Right cardiac atrium (tissue), 5 donors: ENCODE data around the gene HOXD13. TPM values are rescaled to one million over a fixed set of nuclear protein-coding genes. Genes with fewer than 3 reads are reported as not detected.

ENCODE experiments used
- ATAC-seq, 2 donors: fragments of 200-7000 bp; cut with Tn5 transposase; one replicate each; pipeline versions ENCODE4 v1.8.0 to v1.9.1; 2020; ENCODE audit warnings: moderate library complexity in 2 of 2, mild to moderate bottlenecking in 1 of 2
- DNase-seq, 3 donors: peaks; one replicate each; pipeline ENCODE4 v3.0.0-alpha.2; 2020
- H3K27ac ChIP-seq: one replicate; pipeline ENCODE4 v1.5.1; 2013; ENCODE audit warnings: mild to moderate bottlenecking, low read length, control low read depth, moderate library complexity
- H3K27me3 ChIP-seq: one replicate; pipeline ENCODE4 v1.6.1; 2013; ENCODE audit not compliant: control insufficient read depth, insufficient read depth
- H3K4me1 ChIP-seq: one replicate; pipeline ENCODE4 v1.6.1; 2013; ENCODE audit warnings: low read length; ENCODE audit not compliant: control insufficient read depth, insufficient read depth
- H3K4me3 ChIP-seq: one replicate; pipeline ENCODE4 v1.5.1; 2013; ENCODE audit warnings: low read length, control low read depth
- H3K9me3 ChIP-seq: one replicate; pipeline ENCODE4 v1.6.1; 2013; ENCODE audit warnings: low read length; ENCODE audit not compliant: control insufficient read depth
- WGBS: extraction: QIAGEN DNeasy Blood & Tissue Kit; methylation state at CpG from one replicate; pipeline ENCODE4 v1.1.7; 2013; 5-methylcytosine and 5-hydroxymethylcytosine counted together
- intact Hi-C, 4 donors: fragments of 100-400 bp; cut with DNase I; formaldehyde crosslinking; loops; one replicate each; pipeline versions ENCODE4 v1.11.0 to v1.14.0; 2022 to 2023
- polyA plus RNA-seq: library from polyadenylated mRNA; stranded (reverse); fragments of 200-250 nt; gene quantifications from one replicate; pipeline ENCODE4 v1.2.3, GENCODE V29; 2013
- total RNA-seq, 4 donors: library from RNA; stranded (reverse); fragmentation: NEBNext Ultra II Directional; extraction: Animal tissue kit (Norgen Biotek cat#: 25700); gene quantifications; one replicate each; pipeline ENCODE4 v1.2.1, GENCODE V29; 2021
- donor health status: healthy with polysubstance abuse.
- donor health status: DM: no; HTN: yes; CAD: no.
- donor health status: DM: no; HTN: no; CAD: no.
- donor health status: DM: no; HTN: yes; CAD: no; lungs with severe emphysema.
- donor health status: DM: yes; HTN: yes; CAD: no.

HOXD13 gene
- total and polyA plus RNA-seq, 5 donors = not detected

- WGBS = 16% methylated on average over 7 of the region's 7 CpGs
- DNase-seq = no peak
- no peak overlapping the region for H3K27ac ChIP-seq
- no peaks in the 10 kb centered on the region for H3K9me3 ChIP-seq
- no peak for ATAC-seq
- H3K4me1 ChIP-seq = no peaks in the 10 kb centered on the region
- H3K27me3 ChIP-seq = peaks cover 7% of the 10 kb centered on the region
- intact Hi-C loops = no loop called here
- H3K4me3 ChIP-seq = no peak overlapping the region
Observed at GRCh38 chr2:176110415-176111308, 18.1 kb downstream of the HOXD13 start.

GRCh38 chr2:176111309-176111663, 18.8 kb downstream of the HOXD13 start:
- DNase-seq (peak in 1 of 3 donors; percentile 22), ATAC-seq (no peak)
- Histone ChIP-seq H3K4me1 (no peaks in the 10 kb centered on the region), H3K27ac (no peak overlapping the region), H3K9me3 (no peaks in the 10 kb centered on the region), H3K27me3 (peaks cover 7% of the 10 kb centered on the region), H3K4me3 (no peak overlapping the region)
- intact Hi-C loops = no loop called here
- 4% methylated on average over 16 of the region's 16 CpGs for WGBS

- ATAC-seq = no peak
- WGBS = 4% methylated on average over 29 of the region's 29 CpGs
- Histone ChIP-seq H3K4me3 (no peak overlapping the region), H3K27me3 (peaks cover 7% of the 10 kb centered on the region), H3K9me3 (no peaks in the 10 kb centered on the region), H3K4me1 (no peaks in the 10 kb centered on the region), H3K27ac (no peak overlapping the region)
- no peak for DNase-seq
- intact Hi-C loops = no loop called here
Observed at GRCh38 chr2:176111846-176112374, 19.4 kb downstream of the HOXD13 start.

GRCh38 chr2:176112375-176113302, 20.1 kb downstream of the HOXD13 start:
- WGBS = 7% methylated on average over 40 of the region's 40 CpGs
- no peak overlapping the region for H3K4me3 ChIP-seq
- intact Hi-C loops = no loop called here
- H3K27me3 ChIP-seq = peaks cover 7% of the 10 kb centered on the region
- DNase-seq (no peak), ATAC-seq (no peak)
- no peaks in the 10 kb centered on the region for H3K4me1 ChIP-seq
- no peak overlapping the region for H3K27ac ChIP-seq
- no peaks in the 10 kb centered on the region for H3K9me3 ChIP-seq

- ATAC-seq (no peak), DNase-seq (no peak)
- H3K4me3 ChIP-seq = no peak overlapping the region
- WGBS = 9% methylated on average over 26 of the region's 26 CpGs
- H3K27me3 ChIP-seq = peaks cover 7% of the 10 kb centered on the region
- H3K9me3 ChIP-seq = no peaks in the 10 kb centered on the region
- H3K27ac ChIP-seq = no peak overlapping the region
- intact Hi-C loops = no loop called here
- no peaks in the 10 kb centered on the region for H3K4me1 ChIP-seq
Observed at GRCh38 chr2:176114120-176114929, 21.8 kb downstream of the HOXD13 start.

- H3K4me3 ChIP-seq = no peak overlapping the region
- H3K27me3 ChIP-seq = peaks cover 7% of the 10 kb centered on the region
- intact Hi-C loops = no loop called here
- H3K27ac ChIP-seq = no peak overlapping the region
- WGBS = 20% methylated on average over 16 of the region's 16 CpGs
- no peak for DNase-seq
- no peaks in the 10 kb centered on the region for H3K9me3 ChIP-seq
- no peak for ATAC-seq
- no peaks in the 10 kb centered on the region for H3K4me1 ChIP-seq
Observed at GRCh38 chr2:176114930-176115625, 22.6 kb downstream of the HOXD13 start.

- DNase-seq = no peak
- intact Hi-C loops = no loop called here
- H3K4me3 ChIP-seq = no peak within 1 kb of the TSS
- no peaks in the 10 kb centered on the region for H3K9me3 ChIP-seq
- no peak within 1 kb of the TSS for H3K27ac ChIP-seq
- peak in 1 of 2 donors; percentile 19 for ATAC-seq
- 4% methylated on average over 66 of the region's 66 CpGs for WGBS
- peaks cover under 1% of the 10 kb centered on the region for H3K27me3 ChIP-seq
- no peaks in the 10 kb centered on the region for H3K4me1 ChIP-seq
Observed at GRCh38 chr2:176115883-176116813, 23.6 kb downstream of the HOXD13 start, which contains the start of gene HOXD10. TSS of gene HOXD10 (plus strand) at chr2:176116778. CDS start at chr2:176116834, 56 bp downstream.

GRCh38 chr2:176117162-176117822, 24.8 kb downstream of the HOXD13 start:
- no peaks in the 10 kb centered on the region for H3K27me3 ChIP-seq
- 13% methylated on average over 40 of the region's 40 CpGs for WGBS
- H3K4me3 ChIP-seq = no peak overlapping the region
- no peaks in the 10 kb centered on the region for H3K9me3 ChIP-seq
- no peaks in the 10 kb centered on the region for H3K4me1 ChIP-seq
- no peak for ATAC-seq
- intact Hi-C loops = no loop called here
- no peak for DNase-seq
- H3K27ac ChIP-seq = no peak overlapping the region

- DNase-seq = no peak
- Histone ChIP-seq H3K4me3 (no peak overlapping the region), H3K27me3 (no peaks in the 10 kb centered on the region), H3K27ac (no peak overlapping the region), H3K4me1 (peaks cover 2% of the 10 kb centered on the region), H3K9me3 (no peaks in the 10 kb centered on the region)
- intact Hi-C loops = no loop called here
- no peak for ATAC-seq
- 9% methylated on average over 11 of the region's 11 CpGs for WGBS
Observed at GRCh38 chr2:176117823-176118371, 25.4 kb downstream of the HOXD13 start.
